Memory B cell (primary cell): ENCODE measurements around the gene HAO2.

Experiments
- ATAC-seq: fragments of 150-1000 bp; cut with Tn5 transposase; 2 replicates; pipeline ENCODE4 v1.10.0; 2021; ENCODE audit warnings: low read depth, mild to moderate bottlenecking, moderate library complexity
- DNase-seq, 2 donors: peaks; one replicate each; pipeline ENCODE4 v3.0.0; 2022; ENCODE audit warnings: low spot score in 2 of 2
- H3K27ac Mint-ChIP-seq: one replicate; pipeline ENCODE4 v1.8.0; 2022; ENCODE audit warnings: mild to moderate bottlenecking, moderate library complexity, mixed read lengths
- H3K27me3 Mint-ChIP-seq: one replicate; pipeline ENCODE4 v1.8.0; 2022; ENCODE audit warnings: mixed read lengths
- H3K36me3 Mint-ChIP-seq: one replicate; pipeline ENCODE4 v1.8.0; 2022; ENCODE audit warnings: mild to moderate bottlenecking, mixed read lengths
- H3K4me1 Mint-ChIP-seq: one replicate; pipeline ENCODE4 v1.8.0; 2022; ENCODE audit warnings: mixed read lengths
- H3K4me3 Mint-ChIP-seq: one replicate; pipeline ENCODE4 v1.8.0; 2022; ENCODE audit warnings: mild to moderate bottlenecking, moderate library complexity, mixed read lengths
- H3K9me3 Mint-ChIP-seq: one replicate; pipeline ENCODE4 v1.8.0; 2022; ENCODE audit warnings: mixed read lengths

The HAO2 gene

GRCh38 chr1:119379117-119379516 lies 10.5 kb downstream of the HAO2 start:
- no peaks in the 10 kb centered on the region for H3K4me1 Mint-ChIP-seq
- no peak overlapping the region for H3K4me3 Mint-ChIP-seq
- no peak overlapping the region for H3K27ac Mint-ChIP-seq
- H3K9me3 Mint-ChIP-seq = peaks cover 8% of the 10 kb centered on the region
- no peak for DNase-seq
- H3K36me3 Mint-ChIP-seq = no peaks in the 10 kb centered on the region
- no peak for ATAC-seq
- H3K27me3 Mint-ChIP-seq = peaks cover 10% of the 10 kb centered on the region

GRCh38 chr1:119380304-119380703 lies 11.7 kb downstream of the HAO2 start:
- ATAC-seq (no peak), DNase-seq (no peak)
- Mint-ChIP-seq H3K4me1 (no peaks in the 10 kb centered on the region), H3K27me3 (peaks cover 8% of the 10 kb centered on the region), H3K36me3 (no peaks in the 10 kb centered on the region), H3K9me3 (peaks cover 8% of the 10 kb centered on the region), H3K4me3 (no peak overlapping the region), H3K27ac (no peak overlapping the region)

GRCh38 chr1:119380983-119381662 lies 12.5 kb downstream of the HAO2 start:
- H3K27ac Mint-ChIP-seq = no peak overlapping the region
- no peaks in the 10 kb centered on the region for H3K4me1 Mint-ChIP-seq
- DNase-seq = no peak
- H3K36me3 Mint-ChIP-seq = no peaks in the 10 kb centered on the region
- H3K4me3 Mint-ChIP-seq = no peak overlapping the region
- ATAC-seq = no peak
- H3K9me3 Mint-ChIP-seq = peaks cover 6% of the 10 kb centered on the region
- H3K27me3 Mint-ChIP-seq = peaks cover 5% of the 10 kb centered on the region

- Mint-ChIP-seq H3K4me1 (no peaks in the 10 kb centered on the region), H3K27me3 (peaks cover 5% of the 10 kb centered on the region), H3K27ac (no peak overlapping the region), H3K4me3 (no peak overlapping the region), H3K36me3 (no peaks in the 10 kb centered on the region), H3K9me3 (no peaks in the 10 kb centered on the region)
- DNase-seq (no peak), ATAC-seq (no peak)
Observed at GRCh38 chr1:119384591-119384990, 16.0 kb downstream of the HAO2 start.

- ATAC-seq (no peak), DNase-seq (no peak)
- Mint-ChIP-seq H3K9me3 (no peaks in the 10 kb centered on the region), H3K4me1 (no peaks in the 10 kb centered on the region), H3K36me3 (no peaks in the 10 kb centered on the region), H3K27me3 (peaks cover 4% of the 10 kb centered on the region), H3K4me3 (no peak overlapping the region), H3K27ac (no peak overlapping the region)
Observed at GRCh38 chr1:119385650-119386049, 17.1 kb downstream of the HAO2 start.

GRCh38 chr1:119387858-119388257 lies 19.3 kb downstream of the HAO2 start:
- H3K36me3 Mint-ChIP-seq = no peaks in the 10 kb centered on the region
- no peaks in the 10 kb centered on the region for H3K4me1 Mint-ChIP-seq
- no peak overlapping the region for H3K27ac Mint-ChIP-seq
- no peak for ATAC-seq
- H3K9me3 Mint-ChIP-seq = no peaks in the 10 kb centered on the region
- no peak for DNase-seq
- no peak overlapping the region for H3K4me3 Mint-ChIP-seq
- peaks cover 4% of the 10 kb centered on the region for H3K27me3 Mint-ChIP-seq

- Mint-ChIP-seq H3K36me3 (no peaks in the 10 kb centered on the region), H3K9me3 (no peaks in the 10 kb centered on the region), H3K4me1 (no peaks in the 10 kb centered on the region), H3K4me3 (no peak overlapping the region), H3K27me3 (peaks cover 4% of the 10 kb centered on the region), H3K27ac (no peak overlapping the region)
- ATAC-seq (no peak), DNase-seq (no peak)
Observed at GRCh38 chr1:119388450-119388849, 19.9 kb downstream of the HAO2 start.

GRCh38 chr1:119390526-119390925 lies 21.9 kb downstream of the HAO2 start:
- peaks cover 11% of the 10 kb centered on the region for H3K27me3 Mint-ChIP-seq
- ATAC-seq = no peak
- H3K9me3 Mint-ChIP-seq = no peaks in the 10 kb centered on the region

GRCh38 chr1:119391749-119392148 lies 23.2 kb downstream of the HAO2 start:
- Mint-ChIP-seq H3K27me3 (peaks cover 14% of the 10 kb centered on the region), H3K4me3 (no peak overlapping the region), H3K4me1 (no peaks in the 10 kb centered on the region), H3K9me3 (no peaks in the 10 kb centered on the region), H3K27ac (no peak overlapping the region), H3K36me3 (no peaks in the 10 kb centered on the region)
- no peak for DNase-seq
- no peak for ATAC-seq

More at GRCh38 chr1:119390526-119390925, 21.9 kb downstream of the HAO2 start:
- no peaks in the 10 kb centered on the region for H3K36me3 Mint-ChIP-seq
- no peaks in the 10 kb centered on the region for H3K4me1 Mint-ChIP-seq
- DNase-seq = no peak
- H3K4me3 Mint-ChIP-seq = no peak overlapping the region
- no peak overlapping the region for H3K27ac Mint-ChIP-seq

- Mint-ChIP-seq H3K27me3 (peaks cover 14% of the 10 kb centered on the region), H3K36me3 (no peaks in the 10 kb centered on the region), H3K4me3 (no peak overlapping the region), H3K9me3 (no peaks in the 10 kb centered on the region), H3K4me1 (no peaks in the 10 kb centered on the region), H3K27ac (no peak overlapping the region)
- no peak for ATAC-seq
- DNase-seq = no peak
Observed at GRCh38 chr1:119394085-119394484, 25.5 kb downstream of the HAO2 start.

GRCh38 chr1:119396982-119397381 lies 28.4 kb downstream of the HAO2 start:
- no peaks in the 10 kb centered on the region for H3K9me3 Mint-ChIP-seq
- no peak overlapping the region for H3K27ac Mint-ChIP-seq
- H3K4me3 Mint-ChIP-seq = no peak overlapping the region
- ATAC-seq (no peak), DNase-seq (no peak)
- H3K27me3 Mint-ChIP-seq = peaks cover 10% of the 10 kb centered on the region
- H3K4me1 Mint-ChIP-seq = no peaks in the 10 kb centered on the region
- H3K36me3 Mint-ChIP-seq = no peaks in the 10 kb centered on the region

GRCh38 chr1:119397986-119398385 lies 29.4 kb downstream of the HAO2 start:
- peaks cover 14% of the 10 kb centered on the region for H3K27me3 Mint-ChIP-seq
- H3K36me3 Mint-ChIP-seq = no peaks in the 10 kb centered on the region
- no peak overlapping the region for H3K27ac Mint-ChIP-seq
- no peaks in the 10 kb centered on the region for H3K4me1 Mint-ChIP-seq
- no peaks in the 10 kb centered on the region for H3K9me3 Mint-ChIP-seq
- ATAC-seq (no peak), DNase-seq (no peak)
- H3K4me3 Mint-ChIP-seq = no peak overlapping the region

GRCh38 chr1:119404736-119405135 lies 36.2 kb downstream of the HAO2 start:
- no peak overlapping the region for H3K27ac Mint-ChIP-seq
- no peak overlapping the region for H3K4me3 Mint-ChIP-seq
- no peaks in the 10 kb centered on the region for H3K4me1 Mint-ChIP-seq
- ATAC-seq (no peak), DNase-seq (no peak)
- H3K27me3 Mint-ChIP-seq = peaks cover 13% of the 10 kb centered on the region
- no peaks in the 10 kb centered on the region for H3K36me3 Mint-ChIP-seq
- H3K9me3 Mint-ChIP-seq = peaks cover 2% of the 10 kb centered on the region

GRCh38 chr1:119409731-119410130 lies 41.1 kb downstream of the HAO2 start:
- Mint-ChIP-seq H3K4me3 (no peak overlapping the region), H3K27me3 (peaks cover 4% of the 10 kb centered on the region), H3K27ac (no peak overlapping the region), H3K36me3 (no peaks in the 10 kb centered on the region), H3K9me3 (peaks cover 2% of the 10 kb centered on the region), H3K4me1 (no peaks in the 10 kb centered on the region)
- ATAC-seq (no peak), DNase-seq (no peak)

- Mint-ChIP-seq H3K4me3 (no peak overlapping the region), H3K9me3 (peaks cover 2% of the 10 kb centered on the region), H3K27ac (no peak overlapping the region), H3K27me3 (peaks cover 5% of the 10 kb centered on the region), H3K4me1 (peaks cover 2% of the 10 kb centered on the region), H3K36me3 (no peaks in the 10 kb centered on the region)
- no peak for DNase-seq
- ATAC-seq = no peak
Observed at GRCh38 chr1:119410961-119411360, 42.4 kb downstream of the HAO2 start.
